Lower leg skin (tissue), 3 donors: ENCODE measurements around the gene AFAP1L2.

Experiments used
- CTCF ChIP-seq, 3 donors: fragments of 450-650 bp; IDR thresholded peaks; one replicate each; pipeline ENCODE4 v1.5.1; 2016; ENCODE audit warnings: antibody characterized with exemption in 3 of 3, mild to moderate bottlenecking in 3 of 3, moderate library complexity in 2 of 3
- POLR2A ChIP-seq, 2 donors: fragments of 450-650 bp; IDR thresholded peaks; one replicate each; pipeline ENCODE4 v1.6.1; 2016 to 2017; ENCODE audit warnings: antibody characterized with exemption in 2 of 2, mild to moderate bottlenecking in 1 of 2, moderate library complexity in 1 of 2

GRCh38 chr10:114245121-114245791 is 159.0 kb downstream of the AFAP1L2 start:
- TF ChIP-seq CTCF (IDR thresholded peaks at IDR 0.05) (no peak), POLR2A (IDR thresholded peaks at IDR 0.05) (no peak)
